ENCODE measurements around the gene BLOC1S5. TPM values are rescaled to one million over a fixed set of nuclear protein-coding genes. Genes with fewer than 3 reads are reported as not detected.

Gene BLOC1S5
- polyA plus RNA-seq, 2 donors, result 3.9 to 4.5 TPM

DNA sequence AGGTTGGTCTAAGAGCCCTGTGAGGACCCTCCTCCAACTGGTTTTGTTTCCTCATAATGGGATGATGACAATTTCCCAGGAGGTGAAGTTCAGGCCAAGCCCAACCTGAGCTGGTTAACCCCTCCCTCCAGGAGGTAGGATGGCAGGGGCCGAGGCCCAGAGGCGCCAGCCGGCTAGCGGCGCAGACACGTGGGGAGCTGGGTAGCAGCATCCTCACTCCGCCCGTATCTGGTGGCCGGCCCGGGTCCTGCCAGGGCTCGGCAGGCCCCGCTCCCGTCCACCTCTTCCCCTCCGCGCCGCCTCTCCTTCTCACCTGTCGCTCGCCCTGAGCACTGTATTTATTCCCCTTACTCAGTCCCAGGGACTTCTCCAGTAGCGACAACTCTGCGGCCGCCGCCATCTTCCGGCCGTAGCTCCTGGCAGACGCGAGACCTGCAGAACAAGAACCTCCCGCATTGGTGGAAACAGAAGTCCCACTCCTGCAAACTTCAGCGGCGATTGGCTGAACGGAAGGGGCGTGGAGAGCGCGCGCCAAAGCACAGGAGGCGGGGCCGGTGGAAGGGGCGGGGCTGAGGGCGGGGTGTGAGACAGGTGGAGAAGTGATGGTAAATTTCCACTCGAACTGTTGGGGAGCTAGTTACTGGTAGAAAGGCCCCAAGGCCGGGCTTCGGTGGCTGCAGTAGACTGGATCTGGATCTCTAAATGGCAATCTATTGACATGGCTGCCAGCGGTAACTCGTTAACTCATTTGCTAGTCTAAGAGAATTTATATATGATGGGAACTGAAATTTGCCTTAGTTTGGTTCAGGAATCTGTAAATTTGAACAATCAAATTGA, 38.2 kb upstream of the BLOC1S5 start, which contains the start of gene EEF1E1:
EEF1E1 (minus strand) TSS at position 427 of the 837 bp plus-strand sequence; CDS start at position 400, 27 bp downstream.
- WGBS, 2 donors, result 1% methylated on average over 43 of the region's 43 CpGs
- Histone ChIP-seq H3K27ac (ENCODE audit: low read depth in 2 of 2, low read length in 1 of 2) (peak within 1 kb of the TSS; percentile 79 to 92), H3K36me3 (ENCODE audit: control insufficient read depth in 2 of 2, insufficient read depth in 2 of 2, low read length in 1 of 2) (no peaks in the 10 kb centered on the region)

DNA sequence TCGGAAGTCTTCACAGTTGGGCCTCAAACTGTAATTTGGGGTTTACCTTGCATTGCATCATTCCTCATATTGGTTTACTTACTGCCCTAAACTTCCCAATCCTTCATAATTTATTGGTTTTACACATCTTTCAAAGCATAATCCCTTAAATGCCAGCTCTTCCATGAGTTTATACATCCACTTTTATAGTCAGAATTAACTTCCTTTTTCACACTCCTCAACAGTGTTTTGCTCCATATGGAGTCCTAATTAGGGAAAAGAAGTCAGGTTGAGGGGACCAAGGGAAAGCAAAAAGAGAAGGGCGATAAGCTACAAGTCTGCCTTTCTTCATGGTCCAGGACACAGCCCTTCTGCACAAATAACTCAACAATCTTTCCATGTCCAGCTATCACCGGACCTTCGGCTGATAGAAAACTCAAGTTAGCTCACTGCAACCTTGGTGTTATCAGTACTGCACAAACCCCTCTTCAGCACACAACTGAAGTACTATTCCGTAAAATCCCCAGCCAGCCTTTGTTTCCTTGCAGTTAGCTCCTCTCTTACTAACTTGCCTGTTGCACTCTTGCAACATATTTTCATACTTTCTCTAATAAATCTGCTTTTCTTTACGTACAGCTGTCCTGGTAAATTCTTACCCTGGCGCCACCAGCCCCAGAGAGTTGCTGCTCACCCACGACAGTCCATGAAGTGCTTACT, 36.1 kb upstream of the BLOC1S5 start:
- peaks cover 0 to 2% of the 10 kb centered on the region in 2 donors for H3K36me3 ChIP-seq (ENCODE audit: control insufficient read depth in 2 of 2, insufficient read depth in 2 of 2, low read length in 1 of 2)
- H3K27me3 ChIP-seq (ENCODE audit: control insufficient read depth in 1 of 2, insufficient read depth in 2 of 2, low read length in 2 of 2), result no peaks in the 10 kb centered on the region
- no peaks in the 10 kb centered on the region for H3K4me1 ChIP-seq (ENCODE audit: control insufficient read depth in 2 of 2, insufficient read depth in 2 of 2, low read length in 1 of 2)
- H3K9me3 ChIP-seq (ENCODE audit: control insufficient read depth in 2 of 2, insufficient read depth in 1 of 2, low read depth in 1 of 2, low read length in 1 of 2), result no peaks in the 10 kb centered on the region
- 88 to 91% methylated on average over 8 of the region's 8 CpGs for WGBS, 2 donors
- H3K27ac ChIP-seq (ENCODE audit: low read depth in 2 of 2, low read length in 1 of 2), result no peak overlapping the region
- H3K4me3 ChIP-seq (ENCODE audit: low read depth in 1 of 2, low read length in 2 of 2), result no peak overlapping the region

More for the DNA sequence above, 38.2 kb upstream of the BLOC1S5 start, which contains the start of gene EEF1E1:
- H3K27me3 ChIP-seq (ENCODE audit: control insufficient read depth in 1 of 2, insufficient read depth in 2 of 2, low read length in 2 of 2), result no peaks in the 10 kb centered on the region
- H3K4me1 ChIP-seq (ENCODE audit: control insufficient read depth in 2 of 2, insufficient read depth in 2 of 2, low read length in 1 of 2), result no peaks in the 10 kb centered on the region
- H3K9me3 ChIP-seq (ENCODE audit: control insufficient read depth in 2 of 2, insufficient read depth in 1 of 2, low read depth in 1 of 2, low read length in 1 of 2), result no peaks in the 10 kb centered on the region
- peak within 1 kb of the TSS; percentile 87 to 97 for H3K4me3 ChIP-seq (ENCODE audit: low read depth in 1 of 2, low read length in 2 of 2)

DNA sequence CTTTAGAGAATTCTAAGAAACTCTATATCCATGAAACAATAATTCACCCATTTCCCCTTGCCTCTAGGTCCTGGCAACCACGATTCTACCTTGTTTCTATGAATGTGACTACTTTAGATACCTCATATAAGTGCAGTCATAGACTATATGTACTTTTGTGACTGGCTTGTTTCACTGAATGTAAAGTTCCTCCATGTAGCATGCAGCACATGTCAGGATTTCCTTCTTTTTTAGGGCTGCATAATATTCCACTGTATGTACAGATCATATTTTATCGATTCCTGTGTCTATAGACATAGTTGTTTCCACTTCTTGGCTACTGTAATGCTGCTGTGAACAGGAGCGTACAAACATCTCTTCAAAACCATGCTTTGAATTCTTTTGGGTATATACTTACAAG, 26.5 kb upstream of the BLOC1S5 start:
- 98 to 99% methylated on average over 3 of the region's 3 CpGs for WGBS, 2 donors
- no peaks in the 10 kb centered on the region for H3K9me3 ChIP-seq (ENCODE audit: control insufficient read depth in 2 of 2, insufficient read depth in 1 of 2, low read depth in 1 of 2, low read length in 1 of 2)
- H3K27me3 ChIP-seq (ENCODE audit: control insufficient read depth in 1 of 2, insufficient read depth in 2 of 2, low read length in 2 of 2), result no peaks in the 10 kb centered on the region
- H3K27ac ChIP-seq (ENCODE audit: low read depth in 2 of 2, low read length in 1 of 2), result no peak overlapping the region
- no peaks in the 10 kb centered on the region for H3K4me1 ChIP-seq (ENCODE audit: control insufficient read depth in 2 of 2, insufficient read depth in 2 of 2, low read length in 1 of 2)
- H3K4me3 ChIP-seq (ENCODE audit: low read depth in 1 of 2, low read length in 2 of 2), result no peak overlapping the region
- peaks cover 8 to 13% of the 10 kb centered on the region in 2 donors for H3K36me3 ChIP-seq (ENCODE audit: control insufficient read depth in 2 of 2, insufficient read depth in 2 of 2, low read length in 1 of 2)

DNA sequence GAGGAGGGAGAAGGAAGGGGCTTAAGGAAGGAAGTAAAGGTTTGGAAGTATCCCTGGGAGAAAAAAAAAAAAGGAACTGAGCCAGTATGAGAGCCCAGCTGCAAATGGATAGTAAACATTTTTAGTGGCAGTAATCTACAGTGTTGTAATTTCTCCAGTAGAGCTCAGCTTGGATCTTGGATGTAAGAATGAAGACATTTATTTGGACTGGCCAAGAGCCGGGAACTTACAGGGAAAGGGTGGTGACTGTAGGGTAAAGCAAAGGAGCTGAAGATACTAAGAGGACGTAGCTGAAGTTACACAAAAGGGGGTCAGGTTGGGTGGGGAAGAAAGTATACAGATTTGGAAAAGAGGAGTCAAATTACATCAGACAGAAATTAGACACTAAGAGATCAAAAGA, 24.7 kb upstream of the BLOC1S5 start:
- 92 to 99% methylated on average over 2 of the region's 2 CpGs for WGBS, 2 donors
- H3K9me3 ChIP-seq (ENCODE audit: control insufficient read depth in 2 of 2, insufficient read depth in 1 of 2, low read depth in 1 of 2, low read length in 1 of 2), result no peaks in the 10 kb centered on the region
- H3K27me3 ChIP-seq (ENCODE audit: control insufficient read depth in 1 of 2, insufficient read depth in 2 of 2, low read length in 2 of 2), result no peaks in the 10 kb centered on the region
- peaks cover 8 to 13% of the 10 kb centered on the region in 2 donors for H3K36me3 ChIP-seq (ENCODE audit: control insufficient read depth in 2 of 2, insufficient read depth in 2 of 2, low read length in 1 of 2)
- H3K4me1 ChIP-seq (ENCODE audit: control insufficient read depth in 2 of 2, insufficient read depth in 2 of 2, low read length in 1 of 2), result no peaks in the 10 kb centered on the region
- H3K4me3 ChIP-seq (ENCODE audit: low read depth in 1 of 2, low read length in 2 of 2), result no peak overlapping the region
- no peak overlapping the region for H3K27ac ChIP-seq (ENCODE audit: low read depth in 2 of 2, low read length in 1 of 2)

DNA sequence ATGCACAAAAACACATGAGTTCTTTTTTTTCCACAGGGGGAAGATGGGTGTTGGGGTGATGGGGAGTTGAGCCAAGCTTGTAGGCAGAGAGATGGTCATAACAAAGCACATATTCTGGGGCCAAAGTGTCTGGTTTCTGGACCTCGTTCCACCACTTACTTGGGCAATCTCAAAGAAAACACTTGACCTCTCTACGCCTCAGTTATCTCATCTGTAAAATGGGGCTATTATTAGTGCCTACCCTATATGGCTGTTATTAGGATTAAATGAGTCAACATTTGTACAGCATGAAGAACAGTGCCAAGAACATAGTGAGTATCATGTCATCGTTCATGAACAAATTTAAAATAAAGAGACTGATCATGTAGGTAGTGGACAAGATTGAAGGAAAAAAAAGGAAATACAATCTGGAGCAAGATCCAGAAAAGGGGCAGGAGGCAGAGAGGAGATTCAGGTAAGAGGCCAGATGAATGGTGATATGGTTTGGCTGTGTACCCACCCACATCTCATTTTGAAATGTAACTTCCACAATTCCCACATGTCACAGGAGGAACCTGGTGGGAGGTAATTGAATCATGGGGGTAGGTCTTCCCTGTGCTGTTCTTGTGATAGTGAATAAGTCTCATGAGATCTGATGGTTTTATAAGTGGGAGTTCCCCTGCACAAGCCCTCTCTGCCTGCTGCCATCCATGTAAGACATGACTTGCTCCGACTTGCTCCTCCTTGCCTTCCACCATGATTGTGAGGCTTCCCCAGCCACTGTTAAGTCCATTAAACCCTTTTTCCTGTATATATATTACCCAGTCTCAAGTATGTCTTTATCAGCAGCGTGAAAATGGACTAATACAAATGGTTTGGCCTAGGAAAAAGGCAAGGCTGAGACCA, 23.9 kb upstream of the BLOC1S5 start:
- no peak overlapping the region for H3K4me3 ChIP-seq (ENCODE audit: low read depth in 1 of 2, low read length in 2 of 2)
- WGBS, 2 donors, result 96 to 98% methylated on average over 5 of the region's 5 CpGs
- no peaks in the 10 kb centered on the region for H3K27me3 ChIP-seq (ENCODE audit: control insufficient read depth in 1 of 2, insufficient read depth in 2 of 2, low read length in 2 of 2)
- H3K9me3 ChIP-seq (ENCODE audit: control insufficient read depth in 2 of 2, insufficient read depth in 1 of 2, low read depth in 1 of 2, low read length in 1 of 2), result no peaks in the 10 kb centered on the region
- peaks cover 8 to 13% of the 10 kb centered on the region in 2 donors for H3K36me3 ChIP-seq (ENCODE audit: control insufficient read depth in 2 of 2, insufficient read depth in 2 of 2, low read length in 1 of 2)
- H3K4me1 ChIP-seq (ENCODE audit: control insufficient read depth in 2 of 2, insufficient read depth in 2 of 2, low read length in 1 of 2), result no peaks in the 10 kb centered on the region
- H3K27ac ChIP-seq (ENCODE audit: low read depth in 2 of 2, low read length in 1 of 2), result no peak overlapping the region

DNA sequence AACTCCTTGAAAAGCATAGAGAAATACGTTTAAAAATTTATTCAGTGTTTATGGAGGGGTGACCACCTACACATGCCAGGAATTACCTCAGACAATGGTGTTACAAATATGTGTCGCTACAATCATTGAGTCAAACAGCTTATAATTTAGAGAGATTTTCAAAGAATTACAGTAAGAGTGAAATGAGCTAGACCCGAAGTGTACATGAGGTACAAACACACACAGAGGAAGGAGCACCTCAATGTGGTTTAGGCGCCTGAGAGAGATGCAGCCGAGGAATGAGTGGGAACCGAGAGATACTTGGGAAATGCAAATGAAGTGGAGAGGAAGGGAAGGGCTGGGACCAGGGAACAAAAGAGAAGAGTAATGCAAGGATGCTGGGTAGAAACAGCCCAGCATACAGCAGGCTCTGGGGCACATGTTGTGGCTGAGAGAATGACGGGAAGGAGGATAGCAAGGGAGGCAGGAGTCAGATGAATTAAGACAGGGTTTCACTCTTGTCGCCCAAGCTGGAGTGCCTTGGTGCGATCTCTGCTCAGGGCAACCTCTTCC, 22.6 kb upstream of the BLOC1S5 start:
- Histone ChIP-seq H3K9me3 (ENCODE audit: control insufficient read depth in 2 of 2, insufficient read depth in 1 of 2, low read depth in 1 of 2, low read length in 1 of 2) (no peaks in the 10 kb centered on the region), H3K36me3 (ENCODE audit: control insufficient read depth in 2 of 2, insufficient read depth in 2 of 2, low read length in 1 of 2) (peaks cover 8 to 13% of the 10 kb centered on the region in 2 donors), H3K27ac (ENCODE audit: low read depth in 2 of 2, low read length in 1 of 2) (no peak overlapping the region), H3K4me1 (ENCODE audit: control insufficient read depth in 2 of 2, insufficient read depth in 2 of 2, low read length in 1 of 2) (no peaks in the 10 kb centered on the region), H3K4me3 (ENCODE audit: low read depth in 1 of 2, low read length in 2 of 2) (no peak overlapping the region), H3K27me3 (ENCODE audit: control insufficient read depth in 1 of 2, insufficient read depth in 2 of 2, low read length in 2 of 2) (no peaks in the 10 kb centered on the region)
- 88 to 93% methylated on average over 9 of the region's 9 CpGs for WGBS, 2 donors

DNA sequence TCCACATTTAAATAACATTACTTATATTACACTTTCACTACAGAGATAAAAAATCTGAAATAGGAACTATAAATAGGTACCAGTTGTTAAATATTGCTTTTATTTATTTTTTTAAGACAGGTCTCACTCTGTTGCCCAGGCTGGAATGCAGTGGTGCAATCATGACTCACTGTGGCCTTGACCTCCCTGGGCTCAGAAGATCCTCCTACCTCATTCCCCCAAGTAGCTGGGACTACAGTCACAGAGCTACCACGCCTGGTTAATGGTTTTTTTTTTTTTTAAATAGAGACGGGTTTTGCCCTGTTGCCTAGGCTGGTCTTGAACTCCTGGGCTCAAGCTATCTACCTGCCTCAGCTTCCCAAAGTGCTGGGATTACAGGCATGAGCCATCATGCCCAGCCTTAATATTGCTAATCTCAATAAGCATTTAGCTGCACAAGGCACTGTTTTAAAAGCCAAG, 20.9 kb upstream of the BLOC1S5 start:
- H3K4me1 ChIP-seq (ENCODE audit: control insufficient read depth in 2 of 2, insufficient read depth in 2 of 2, low read length in 1 of 2), result no peaks in the 10 kb centered on the region
- no peak overlapping the region for H3K4me3 ChIP-seq (ENCODE audit: low read depth in 1 of 2, low read length in 2 of 2)
- no peaks in the 10 kb centered on the region for H3K9me3 ChIP-seq (ENCODE audit: control insufficient read depth in 2 of 2, insufficient read depth in 1 of 2, low read depth in 1 of 2, low read length in 1 of 2)
- H3K27me3 ChIP-seq (ENCODE audit: control insufficient read depth in 1 of 2, insufficient read depth in 2 of 2, low read length in 2 of 2), result no peaks in the 10 kb centered on the region
- peaks cover 8 to 13% of the 10 kb centered on the region in 2 donors for H3K36me3 ChIP-seq (ENCODE audit: control insufficient read depth in 2 of 2, insufficient read depth in 2 of 2, low read length in 1 of 2)
- WGBS, 2 donors, result 47 to 58% methylated on average over 2 of the region's 2 CpGs
- H3K27ac ChIP-seq (ENCODE audit: low read depth in 2 of 2, low read length in 1 of 2), result no peak overlapping the region

DNA sequence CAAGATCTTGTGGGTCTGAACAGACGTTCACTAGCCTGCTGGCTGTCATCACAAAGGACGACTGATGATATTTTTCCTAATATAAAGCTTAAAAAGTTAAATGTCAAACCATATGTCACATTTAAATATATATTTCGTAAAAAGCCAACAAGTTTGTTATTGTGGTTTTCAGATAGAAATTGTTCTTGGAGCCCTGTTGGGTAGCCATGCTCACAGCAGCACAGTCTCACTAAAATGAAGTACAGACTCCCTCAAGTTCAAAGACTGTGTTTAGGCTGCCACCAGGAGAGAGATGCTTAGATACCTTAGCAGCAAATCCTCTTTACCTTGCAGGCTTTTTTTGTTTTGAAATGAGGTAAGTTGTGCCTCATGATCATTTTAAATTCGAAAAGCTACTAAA, 20.4 kb upstream of the BLOC1S5 start:
- Histone ChIP-seq H3K27me3 (ENCODE audit: control insufficient read depth in 1 of 2, insufficient read depth in 2 of 2, low read length in 2 of 2) (no peaks in the 10 kb centered on the region), H3K9me3 (ENCODE audit: control insufficient read depth in 2 of 2, insufficient read depth in 1 of 2, low read depth in 1 of 2, low read length in 1 of 2) (no peaks in the 10 kb centered on the region), H3K36me3 (ENCODE audit: control insufficient read depth in 2 of 2, insufficient read depth in 2 of 2, low read length in 1 of 2) (peaks cover 7 to 13% of the 10 kb centered on the region in 2 donors), H3K4me1 (ENCODE audit: control insufficient read depth in 2 of 2, insufficient read depth in 2 of 2, low read length in 1 of 2) (no peaks in the 10 kb centered on the region), H3K4me3 (ENCODE audit: low read depth in 1 of 2, low read length in 2 of 2) (no peak overlapping the region), H3K27ac (ENCODE audit: low read depth in 2 of 2, low read length in 1 of 2) (no peak overlapping the region)
- WGBS, 2 donors, result 62 to 77% methylated on average over 4 of the region's 4 CpGs

All from esophagus (tissue), 2 donors.